Inflammatory macrophage (primary cell): ENCODE measurements around the gene CDH23.
A peak's percentile ranks its signal among the peaks of the same experiment; 100 is the strongest.

ENCODE experiments used
- DNase-seq, 2 donors: peaks; one replicate each; pipeline ENCODE4 v3.0.0-alpha.2; 2020 to 2022

CDH23 gene

DNA sequence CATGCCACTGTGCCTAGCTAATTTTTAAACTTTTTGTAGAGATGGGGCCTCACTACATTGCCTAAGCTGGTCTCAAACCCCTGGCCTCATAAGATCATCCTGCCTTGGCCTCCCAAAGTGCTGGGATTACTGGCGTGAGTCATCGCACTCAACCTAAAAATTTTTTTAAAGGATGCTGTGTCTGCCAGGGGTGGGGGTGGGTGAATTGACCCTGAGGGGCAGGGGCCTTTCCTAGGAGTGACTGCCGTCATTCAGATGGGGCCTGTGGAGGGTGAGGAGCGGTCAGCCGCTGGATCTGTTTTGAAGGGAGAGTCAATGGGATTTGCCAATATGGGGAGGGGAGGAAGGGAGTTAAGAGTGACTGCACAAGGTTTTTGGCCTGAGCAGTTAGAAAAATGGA lies 233.4 kb downstream of the CDH23 start:
- DNase-seq, result no peak

GRCh38 chr10:71631007-71631861 lies 234.5 kb downstream of the CDH23 start:
- no peak for DNase-seq

GRCh38 chr10:71632200-71632820 lies 235.6 kb downstream of the CDH23 start:
- DNase-seq, result no peak

GRCh38 chr10:71632896-71633600 lies 236.3 kb downstream of the CDH23 start:
- DNase-seq, result no peak

- DNase-seq, result no peak
Measured at GRCh38 chr10:71633920-71634319, 237.2 kb downstream of the CDH23 start.

DNA sequence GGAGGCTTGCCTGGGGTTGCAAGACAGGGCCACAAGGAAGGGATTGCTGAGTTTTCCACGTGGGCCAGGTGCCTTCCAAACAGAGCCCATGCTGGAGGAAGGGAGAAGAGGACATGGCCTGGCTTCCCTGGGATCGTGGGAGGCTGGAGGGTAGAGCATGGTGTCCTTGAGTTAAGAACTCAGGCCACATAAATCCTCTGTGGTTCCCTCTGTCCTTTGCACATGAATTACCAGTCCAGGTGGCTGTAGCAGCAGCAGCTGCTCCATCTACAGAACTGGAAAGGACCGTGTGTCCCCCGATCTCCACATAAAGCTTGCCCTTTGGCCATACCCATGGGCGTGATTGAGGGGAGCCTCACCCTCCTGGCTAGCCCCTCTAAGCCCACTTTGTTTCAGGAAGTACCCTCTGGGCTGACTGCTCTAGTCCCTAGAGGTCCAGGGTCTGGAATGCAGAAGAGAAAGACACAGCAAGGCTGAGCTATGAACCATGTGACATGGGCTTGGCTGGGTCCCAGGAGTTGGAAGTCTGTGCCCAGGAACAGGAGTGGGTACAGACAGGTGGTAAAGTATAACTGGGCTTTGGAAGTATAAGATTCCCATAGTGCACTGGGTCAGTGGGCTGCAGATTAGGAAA lies 237.9 kb downstream of the CDH23 start:
- no peak for DNase-seq

DNA sequence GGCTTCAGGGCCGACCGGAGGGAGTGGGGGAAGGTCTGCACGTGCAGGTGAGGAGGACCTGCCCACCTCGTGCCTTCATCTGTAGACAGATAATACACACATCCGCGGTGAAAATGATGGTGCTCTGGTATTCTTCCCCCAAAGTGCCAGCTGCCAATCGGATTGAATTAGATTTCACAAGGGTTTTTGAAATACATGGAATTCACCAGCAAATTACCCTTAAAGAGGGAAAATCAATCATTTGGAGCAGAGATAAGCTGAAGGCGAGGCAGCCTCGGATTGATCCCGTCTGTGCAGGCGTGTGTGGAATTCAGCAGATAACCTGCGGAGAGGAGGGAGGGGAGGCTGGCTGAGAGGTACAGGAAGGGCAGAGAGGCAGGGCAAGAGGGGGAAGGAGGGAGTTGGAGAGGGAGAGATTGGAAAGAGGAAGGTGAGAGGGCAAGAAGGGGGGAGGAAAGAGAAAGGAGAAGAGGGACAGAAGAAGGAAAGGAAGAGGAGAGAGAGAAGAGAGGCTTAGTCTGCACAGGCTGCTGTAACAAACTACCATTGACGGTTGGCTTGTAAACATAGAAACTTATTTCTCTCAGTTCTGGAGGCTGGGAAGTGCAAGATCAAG lies 238.6 kb downstream of the CDH23 start:
- DNase-seq, result no peak

- DNase-seq, result peak in 1 of 2 donors; percentile 24
Measured at GRCh38 chr10:71635867-71636266, 239.1 kb downstream of the CDH23 start.

GRCh38 chr10:71636588-71636987 lies 239.9 kb downstream of the CDH23 start:
- DNase-seq, result no peak

DNA sequence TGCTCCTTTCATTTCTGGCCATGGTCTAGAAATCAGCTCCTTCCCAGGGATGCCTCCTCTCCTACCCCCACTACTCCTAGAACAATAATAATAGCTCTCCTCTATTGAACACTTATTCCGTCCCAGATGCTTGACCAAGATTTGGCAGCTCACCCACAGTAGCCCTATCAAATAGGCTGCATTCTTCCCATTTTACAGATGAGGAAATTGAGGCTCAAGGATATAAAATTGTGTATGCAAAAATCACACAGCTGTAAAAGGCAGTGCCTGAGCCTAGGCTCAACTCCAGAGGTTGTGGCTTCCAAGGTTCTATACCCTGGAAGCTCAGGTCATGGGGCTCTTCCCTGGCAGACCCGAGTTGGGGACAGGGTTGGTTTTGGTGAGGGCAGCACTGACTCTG lies 240.6 kb downstream of the CDH23 start:
- no peak for DNase-seq

DNA sequence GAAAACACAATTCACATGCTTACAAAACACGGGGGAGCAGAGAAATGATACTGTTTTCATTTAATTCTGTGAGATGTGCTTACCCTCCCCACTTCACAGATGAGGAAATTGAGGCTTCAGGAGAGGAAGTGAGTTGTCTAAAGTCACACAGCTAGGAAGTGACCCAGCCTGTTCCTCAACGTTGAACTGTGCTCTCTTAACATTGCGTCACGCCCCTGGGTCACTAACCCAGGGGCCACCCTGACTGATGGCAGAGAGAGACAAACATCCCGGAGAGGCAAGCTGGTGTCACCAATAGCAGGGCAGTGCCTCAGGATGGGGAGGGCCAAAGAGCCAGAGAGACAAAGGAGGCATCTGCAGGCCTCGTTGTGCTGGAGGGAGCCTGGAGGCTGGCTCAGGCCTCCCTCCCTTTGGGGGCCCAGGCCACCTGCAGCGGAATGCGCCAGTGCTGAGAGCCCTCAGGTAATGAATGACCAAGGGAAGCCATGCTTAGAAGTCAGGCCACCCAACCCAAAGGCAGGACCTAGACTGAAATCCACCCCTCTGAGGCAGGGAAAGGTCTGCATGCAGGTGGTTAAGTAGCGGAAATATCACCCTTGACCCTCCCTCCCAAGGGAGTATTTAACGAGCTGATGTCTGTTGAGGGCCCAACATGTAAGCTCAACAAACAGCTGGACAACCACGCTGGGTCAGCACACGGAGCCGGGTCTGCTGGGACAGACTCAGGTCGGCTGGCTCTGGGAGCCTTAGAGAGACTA lies 241.5 kb downstream of the CDH23 start:
- DNase-seq, result peak; percentile 96 to 98

GRCh38 chr10:71638822-71639719 lies 242.4 kb downstream of the CDH23 start:
- peak; percentile 24 to 47 for DNase-seq

- DNase-seq, result no peak
Measured at GRCh38 chr10:71640607-71641006, 243.9 kb downstream of the CDH23 start.

- DNase-seq, result no peak
Measured at GRCh38 chr10:71641449-71641848, 244.7 kb downstream of the CDH23 start.

DNA sequence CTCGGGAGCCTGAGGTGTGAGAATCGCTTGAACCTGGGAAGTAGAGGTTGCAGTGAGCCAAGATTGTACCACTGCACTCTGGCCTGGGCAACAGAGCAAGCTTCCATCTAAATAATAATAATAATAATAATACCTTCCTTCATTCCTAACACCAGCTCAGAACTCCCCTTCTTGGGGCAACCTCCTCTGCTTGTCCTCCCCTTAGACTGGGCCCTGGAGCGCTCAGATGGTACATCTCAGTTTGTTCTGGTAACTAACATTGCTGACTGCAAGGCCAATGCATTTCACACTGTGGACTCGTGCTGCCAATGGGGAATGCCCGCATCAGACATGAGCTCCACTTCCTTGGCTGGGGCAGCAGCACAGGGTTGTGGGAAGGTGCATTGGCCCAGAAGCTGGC lies 245.3 kb downstream of the CDH23 start:
- DNase-seq, result no peak

GRCh38 chr10:71643904-71644303 lies 247.2 kb downstream of the CDH23 start:
- DNase-seq, result no peak

DNA sequence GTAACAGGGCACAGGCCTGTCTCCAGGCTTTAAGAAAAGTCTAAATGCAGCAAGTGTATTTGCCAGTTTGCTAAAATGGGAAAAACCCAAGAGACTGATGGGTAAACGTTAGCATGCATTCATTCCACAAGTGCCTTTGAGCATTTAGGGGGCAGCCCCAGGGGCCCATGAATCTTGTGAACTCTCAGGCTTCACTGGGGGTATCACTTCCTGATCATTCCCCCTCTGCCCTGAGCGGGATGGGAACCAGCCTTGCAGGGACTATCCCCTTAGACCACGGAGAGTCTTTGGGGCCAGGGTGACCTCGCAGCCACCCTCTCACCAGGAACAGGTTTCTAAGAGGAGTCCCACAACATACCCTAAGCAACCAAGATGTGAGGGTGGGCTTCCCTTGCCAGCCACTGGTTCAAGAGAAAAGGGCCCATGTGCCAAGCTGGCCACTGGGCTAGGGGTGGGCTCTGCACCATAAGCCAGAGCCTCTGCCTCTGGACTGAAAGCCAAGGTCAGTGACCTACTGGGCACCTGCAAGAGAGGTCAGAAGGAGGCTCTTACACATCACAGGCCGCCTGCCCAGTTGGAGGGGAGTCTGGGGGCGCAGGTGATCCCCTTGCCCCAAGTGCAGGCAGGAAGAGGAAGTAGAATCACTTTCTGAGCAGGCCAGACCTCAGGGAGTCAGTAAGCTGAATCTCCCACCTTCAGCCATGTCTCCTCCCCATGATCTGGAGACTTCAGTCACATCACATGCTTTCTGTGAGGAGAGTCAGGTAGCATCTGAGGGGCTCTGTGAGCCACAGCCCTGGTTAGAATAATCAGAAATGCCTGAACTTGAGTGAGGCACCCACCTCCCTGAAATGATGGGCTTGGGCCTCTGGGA lies 247.8 kb downstream of the CDH23 start:
- no peak for DNase-seq

- no peak for DNase-seq
Measured at GRCh38 chr10:71645185-71645584, 248.5 kb downstream of the CDH23 start.

DNA sequence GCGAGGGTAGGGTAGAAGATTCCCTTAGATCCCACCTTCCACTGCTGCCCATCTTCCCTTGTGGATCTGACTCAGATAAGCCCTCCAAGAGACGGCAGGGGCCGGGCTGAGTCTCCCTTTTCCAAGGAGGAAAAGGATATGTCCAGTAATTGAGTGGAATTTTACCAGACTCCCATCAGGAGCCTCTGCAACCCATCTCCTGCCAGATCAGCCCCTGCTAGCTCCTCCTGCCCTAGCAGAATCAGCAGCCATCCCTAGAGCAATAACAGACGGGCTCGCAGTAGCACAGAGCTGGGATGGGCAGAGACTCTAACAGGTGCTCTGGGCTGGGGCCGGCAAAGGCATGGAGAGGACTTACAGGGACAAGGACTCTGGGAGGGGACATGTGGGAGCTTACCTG lies 249.3 kb downstream of the CDH23 start:
- DNase-seq, result no peak
